ENCODE measurements around the gene GRK6. TPM values are rescaled to one million over a fixed set of nuclear protein-coding genes. Genes with fewer than 3 reads are reported as not detected.

Gene GRK6
- total and polyA plus RNA-seq, 2 of the 4 experiments (the other 2 are of a cell fraction) = 25.3 to 30.1 TPM

- H3K36me3 ChIP-seq (ENCODE audit: control insufficient read depth, insufficient read depth, low read length) = no peaks in the 10 kb centered on the region
- H3K4me3 ChIP-seq (ENCODE audit: insufficient read depth, low read depth, low read length) = no peak overlapping the region
- no peak overlapping the region for H2BK120ac ChIP-seq (ENCODE audit: low read depth, low read length)
- H3K18ac ChIP-seq (ENCODE audit: low read depth, low read length) = no peak overlapping the region
- H4K8ac ChIP-seq (ENCODE audit: low read depth in 2 of 2, low read length in 2 of 2) = no peak overlapping the region
- dilution Hi-C loops (cut with HindIII; ENCODE audit: low sequenced_read_pairs, unreplicated experiment) (no loop called here), intact Hi-C loops (cut with micrococcal nuclease) (no loop called here), in situ Hi-C loops (cut with MboI; ENCODE audit: low sequenced_read_pairs) (no loop called here)
- WGBS, 2 experiments (ENCODE audit: extremely low coverage in 2 of 2, insufficient read length in 1 of 2) = 10% methylated on average over 23 of the region's 49 CpGs; no CpG with 5 or more reads in 1 of the 2 experiments
- POLR2A ChIA-PET (ENCODE audit: unreplicated experiment) = no interaction called here
- no peak overlapping the region for H2BK15ac ChIP-seq (ENCODE audit: low read depth, low read length)
- H2AK9ac ChIP-seq (replicated peaks; ENCODE audit: low read depth, low read length, poor library complexity) = no peak overlapping the region
- no peak overlapping the region for H2BK5ac ChIP-seq (ENCODE audit: low read depth, low read length, poor library complexity, severe bottlenecking)
- no peaks in the 10 kb centered on the region for H3K9me1 ChIP-seq (ENCODE audit: insufficient read depth, low read length)
- peaks cover 2% of the 10 kb centered on the region; the same call in 1 of the 2 replicates for H3K9me3 ChIP-seq (ENCODE audit: control insufficient read depth, insufficient read depth, low read length)
- peaks cover 4% of the 10 kb centered on the region; the same call in 1 of the 2 replicates for H3K4me1 ChIP-seq (ENCODE audit: control insufficient read depth, insufficient read depth, low read length)
- H3K79me1 ChIP-seq (ENCODE audit: low read depth in 1 of 2, low read length in 2 of 2) = no peaks in the 10 kb centered on the region
- no peak overlapping the region for H3K4ac ChIP-seq (ENCODE audit: low read depth, low read length)
- CTCF ChIA-PET = interaction anchor here (0.5 to 5.4 kb wide), 10 partner anchors 8 to 99 kb away, joined by 3 to 56 read pairs (median 10); partner anchors contain the start of genes GRK6 and LMAN2
- H4K20me1 ChIP-seq (ENCODE audit: insufficient read depth, low read length) = no peaks in the 10 kb centered on the region
- ATAC-seq (ENCODE audit: low read depth) = peak; percentile 14; the same call in 1 of the 2 replicates
- no peak overlapping the region for H3K56ac ChIP-seq (ENCODE audit: extremely low read depth, insufficient read depth, low read length)
- H4K91ac ChIP-seq (ENCODE audit: insufficient read depth, low read depth, low read length) = no peak overlapping the region
- peaks cover 59% of the 10 kb centered on the region for H3K27me3 ChIP-seq (ENCODE audit: control insufficient read depth, insufficient read depth, low read length)
- 0 out of 2 replicates have a peak overlapping the region, but pooled peaks have one; percentile 53 for H3K23ac ChIP-seq (ENCODE audit: low read depth, low read length)
- no TSS peak for BruUV-seq (replicated peaks)
- peak; percentile 54 for DNase-seq
- no peak overlapping the region for H3K27ac ChIP-seq (ENCODE audit: insufficient read depth, low read length)
- peak overlapping the region; percentile 92 for H2AFZ ChIP-seq (replicated peaks; ENCODE audit: low read length, poor library complexity)
- no peak overlapping the region for H2BK20ac ChIP-seq (ENCODE audit: low read depth, low read length)
- no peak overlapping the region for H3K9ac ChIP-seq (ENCODE audit: low read depth, low read length)
- H3K4me2 ChIP-seq (ENCODE audit: low read depth, low read length) = peak overlapping the region; percentile 50
- H2AK5ac ChIP-seq (ENCODE audit: low read depth, low read length) = no peak overlapping the region
- no peak overlapping the region for H3K14ac ChIP-seq (replicated peaks; ENCODE audit: low read depth, low read length)
- TF ChIP-seq FOS (IDR thresholded peaks at IDR 0.05; ENCODE audit: low read depth, low read length) (no peak), RCOR1 (IDR thresholded peaks at IDR 0.05; ENCODE audit: insufficient replicate concordance, low read length) (no peak), SMC3 (IDR thresholded peaks at IDR 0.05; ENCODE audit: low read depth, low read length) (peak; percentile 47), RAD21 (IDR thresholded peaks at IDR 0.05; ENCODE audit: low read length) (peak; percentile 49)
- TF ChIP-seq, protein P1, sequence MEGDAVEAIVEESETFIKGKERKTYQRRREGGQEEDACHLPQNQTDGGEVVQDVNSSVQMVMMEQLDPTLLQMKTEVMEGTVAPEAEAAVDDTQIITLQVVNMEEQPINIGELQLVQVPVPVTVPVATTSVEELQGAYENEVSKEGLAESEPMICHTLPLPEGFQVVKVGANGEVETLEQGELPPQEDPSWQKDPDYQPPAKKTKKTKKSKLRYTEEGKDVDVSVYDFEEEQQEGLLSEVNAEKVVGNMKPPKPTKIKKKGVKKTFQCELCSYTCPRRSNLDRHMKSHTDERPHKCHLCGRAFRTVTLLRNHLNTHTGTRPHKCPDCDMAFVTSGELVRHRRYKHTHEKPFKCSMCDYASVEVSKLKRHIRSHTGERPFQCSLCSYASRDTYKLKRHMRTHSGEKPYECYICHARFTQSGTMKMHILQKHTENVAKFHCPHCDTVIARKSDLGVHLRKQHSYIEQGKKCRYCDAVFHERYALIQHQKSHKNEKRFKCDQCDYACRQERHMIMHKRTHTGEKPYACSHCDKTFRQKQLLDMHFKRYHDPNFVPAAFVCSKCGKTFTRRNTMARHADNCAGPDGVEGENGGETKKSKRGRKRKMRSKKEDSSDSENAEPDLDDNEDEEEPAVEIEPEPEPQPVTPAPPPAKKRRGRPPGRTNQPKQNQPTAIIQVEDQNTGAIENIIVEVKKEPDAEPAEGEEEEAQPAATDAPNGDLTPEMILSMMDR (conservative IDR thresholded peaks at IDR 0.05; ENCODE audit: low read depth, low read length) = peak; percentile 49
- H4K5ac ChIP-seq (ENCODE audit: low read depth, low read length) = no peak overlapping the region
Observed at GRCh38 chr5:177402271-177403043, 24.0 kb upstream of the GRK6 start.
